Hematopoietic multipotent progenitor cell treated with erythropoietin and hydrocortisone succinate and interleukin-3 and kit ligand, for 17 days (in vitro differentiated cells): ENCODE data around the gene CCT3.
"Not testable (repeated sequence)": the region's sequence is repeated elsewhere in the genome, so short reads cannot be mapped to it uniquely, and the experiment has no call there.

Experiments used
- DNase-seq: peaks from one replicate; pipeline ENCODE4 v3.0.0-alpha.2; 2015; ENCODE audit warnings: low spot score

The CCT3 gene

DNA sequence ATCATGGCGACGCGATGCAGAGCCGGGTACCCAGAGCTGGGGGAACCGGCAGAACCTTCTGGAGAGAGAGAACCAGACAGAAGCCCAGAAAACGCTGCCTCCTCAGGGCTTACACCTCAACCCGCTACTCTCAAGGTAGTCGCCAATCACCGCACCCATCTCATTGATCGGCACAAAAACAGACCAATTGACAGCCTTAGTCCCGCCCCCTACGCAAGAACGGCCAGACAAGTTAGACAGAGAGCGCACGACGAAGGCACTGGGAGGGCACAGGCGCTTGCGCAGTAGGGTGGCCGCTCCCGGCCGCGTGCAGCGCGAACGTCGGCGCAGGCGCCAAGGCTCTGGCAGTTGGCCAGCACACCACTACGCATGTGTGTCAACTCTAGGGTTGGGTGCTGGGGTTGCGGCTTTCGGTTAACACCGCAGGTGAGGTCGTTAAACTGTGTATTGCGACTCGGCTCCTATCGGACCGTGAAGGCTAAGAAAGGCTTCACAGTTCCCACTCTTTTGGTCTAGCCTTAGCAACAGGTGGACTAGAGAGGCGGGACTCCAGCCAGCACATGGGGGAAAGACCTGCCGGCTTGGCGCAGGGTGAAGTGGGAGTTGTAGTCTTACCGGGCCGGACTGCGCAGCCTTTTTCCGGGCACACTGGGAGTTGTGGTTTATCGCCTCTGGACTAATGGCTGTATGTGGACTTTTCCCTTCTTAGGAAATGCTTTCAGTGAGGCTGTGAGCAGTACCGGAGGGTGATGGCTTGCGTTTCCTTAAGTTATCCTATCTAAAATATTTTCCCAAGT, at the start of gene CCT3, which contains the start of gene TSACC:
Gene CCT3 (minus strand): TSS at position 113 of the 797 bp plus-strand sequence. CDS start 108 bp downstream, at position 5.
Gene TSACC (plus strand): TSS at position 347 of the 797 bp plus-strand sequence. CDS start 1,232 bp downstream, outside the sequence.
- DNase-seq = peak; percentile 100

DNA sequence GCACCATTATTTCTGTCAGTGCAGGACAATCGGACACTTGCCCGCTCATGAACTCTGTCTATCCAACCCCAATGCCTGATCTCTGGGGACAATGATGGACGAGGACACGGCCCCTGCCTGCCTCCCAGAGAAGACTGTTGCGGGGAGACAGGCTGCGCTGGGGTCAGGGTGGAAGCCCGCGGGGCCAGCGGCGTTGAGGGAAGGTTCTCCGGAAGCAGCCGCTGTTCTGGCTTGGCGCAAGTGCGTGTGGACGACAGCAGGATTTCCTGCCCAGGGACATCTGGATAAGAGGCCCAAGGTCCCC, 49.7 kb upstream of the CCT3 start:
- no peak for DNase-seq

DNA sequence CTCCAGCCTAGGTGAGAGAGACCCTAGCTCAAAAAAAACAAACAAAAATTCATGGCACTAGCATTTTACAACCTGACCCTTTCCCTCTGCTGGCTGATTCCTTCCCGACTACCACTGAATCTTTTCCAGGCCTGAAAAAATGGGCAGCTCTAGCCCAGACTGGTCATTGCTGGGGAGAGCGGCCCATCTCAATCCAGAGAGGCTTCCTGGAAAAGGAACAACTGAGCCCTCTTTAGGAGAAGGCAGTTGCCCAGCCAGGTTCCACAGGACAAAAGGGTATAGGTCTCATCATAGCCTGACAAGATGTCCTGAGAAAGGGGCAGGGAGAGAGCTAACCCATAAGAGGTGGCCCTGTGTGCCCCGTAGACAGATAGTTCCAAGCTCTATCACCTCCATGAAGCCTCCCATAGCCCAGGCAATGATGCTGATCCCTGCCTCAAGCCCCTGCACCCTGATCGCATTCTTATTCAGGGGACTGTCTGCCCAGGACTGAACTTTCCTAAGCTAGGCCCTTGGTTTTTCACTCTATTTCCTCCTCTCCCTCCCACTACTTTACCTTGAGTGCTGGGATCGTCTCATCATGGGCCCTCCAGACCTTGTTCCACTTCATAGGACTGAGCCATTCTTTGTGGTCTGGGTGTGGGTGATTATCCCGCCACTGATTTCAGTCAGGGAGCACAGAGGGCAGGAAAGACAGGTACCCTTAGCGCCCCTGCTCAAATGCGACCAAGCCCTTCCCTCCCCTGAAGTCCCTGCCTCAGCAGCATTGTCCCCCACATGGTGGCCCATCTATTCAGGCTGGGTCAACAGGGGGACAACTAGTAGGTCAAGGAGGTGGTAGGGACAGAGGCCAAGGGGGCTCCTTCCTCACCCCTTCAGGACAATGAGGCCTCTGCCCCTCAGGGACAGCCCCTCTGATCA, 49.1 kb upstream of the CCT3 start:
- no peak for DNase-seq

DNA sequence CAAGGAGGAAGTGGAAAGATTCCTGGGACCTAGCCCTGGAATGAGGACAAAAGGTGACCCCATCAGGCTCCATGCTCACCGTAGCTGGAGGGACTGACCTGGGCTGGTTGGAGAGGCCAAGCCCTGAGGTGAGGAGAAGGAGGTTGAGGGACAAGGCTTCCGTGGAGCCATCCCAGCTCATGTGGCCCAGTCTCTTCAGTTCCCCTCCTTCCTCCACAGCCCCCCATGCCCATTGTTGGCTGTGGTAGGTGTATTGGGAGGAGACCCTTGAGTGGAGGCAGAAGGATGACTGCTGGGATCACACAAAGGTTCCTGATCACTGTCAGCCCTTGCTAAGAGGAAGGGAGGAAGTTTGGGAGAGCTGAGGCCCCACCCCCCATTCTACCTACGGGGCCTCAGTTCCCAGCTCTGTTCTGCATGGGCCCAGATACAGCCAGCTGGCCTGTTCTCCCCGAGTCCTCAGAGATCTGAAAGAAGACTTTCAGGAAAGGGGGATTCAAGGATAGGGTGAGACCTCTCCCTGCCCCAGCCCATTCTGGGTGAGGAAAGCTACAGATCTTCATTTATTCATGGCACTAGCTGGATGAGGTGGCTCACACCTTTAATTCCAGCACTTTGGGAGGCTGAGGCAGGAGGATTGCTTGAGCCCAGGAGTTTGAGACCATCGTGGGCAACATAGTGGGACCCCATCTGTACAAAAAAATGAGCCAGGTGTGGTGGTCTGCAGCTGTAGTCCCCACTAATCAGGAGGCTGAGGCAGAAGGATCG, 48.2 kb upstream of the CCT3 start:
- DNase-seq = no peak

DNA sequence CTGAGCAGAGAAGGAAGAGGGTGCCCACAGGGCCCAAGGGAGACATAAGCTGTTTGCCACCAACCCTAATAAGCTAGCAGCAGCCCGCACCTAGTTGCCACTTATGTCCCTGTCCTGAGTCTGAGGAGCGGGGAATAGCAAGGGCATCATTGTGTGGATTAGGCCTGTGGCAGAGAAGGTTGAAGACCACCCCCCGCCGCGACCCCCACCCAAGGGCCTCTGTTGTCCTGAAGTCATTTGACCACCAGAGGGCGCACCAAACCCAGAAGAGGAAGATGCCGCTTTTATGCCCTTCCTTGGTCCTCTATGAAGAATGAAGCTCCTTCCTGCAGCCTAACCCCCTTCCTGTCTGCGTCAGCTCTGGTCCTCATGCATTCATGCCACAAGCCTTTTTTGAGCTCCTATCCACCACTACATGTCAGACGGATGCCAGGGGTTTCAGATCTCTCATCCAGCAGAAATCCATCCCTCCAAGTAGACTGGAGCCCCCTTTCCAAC, 47.5 kb upstream of the CCT3 start:
- peak; percentile 67 for DNase-seq

DNA sequence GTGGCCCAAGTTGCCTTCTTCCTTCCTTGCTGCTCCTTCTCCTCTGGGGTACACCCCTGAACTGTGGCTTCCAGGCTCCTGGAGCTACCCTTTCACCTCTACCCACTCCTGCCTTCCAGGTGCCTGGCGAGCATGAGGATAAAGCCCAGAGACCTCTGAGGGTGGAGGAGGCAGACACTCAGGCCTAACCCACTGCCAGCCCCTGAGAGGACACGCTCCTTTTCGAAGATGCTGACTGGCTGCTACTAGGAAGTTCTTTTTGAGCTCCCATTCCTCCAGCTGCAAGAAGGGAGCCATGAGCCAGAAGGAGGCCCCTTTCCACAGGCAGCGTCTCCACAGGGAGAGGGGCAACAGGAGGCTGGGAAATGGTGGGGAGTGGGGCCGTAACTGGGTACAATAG, 46.6 kb upstream of the CCT3 start:
- no peak for DNase-seq

DNA sequence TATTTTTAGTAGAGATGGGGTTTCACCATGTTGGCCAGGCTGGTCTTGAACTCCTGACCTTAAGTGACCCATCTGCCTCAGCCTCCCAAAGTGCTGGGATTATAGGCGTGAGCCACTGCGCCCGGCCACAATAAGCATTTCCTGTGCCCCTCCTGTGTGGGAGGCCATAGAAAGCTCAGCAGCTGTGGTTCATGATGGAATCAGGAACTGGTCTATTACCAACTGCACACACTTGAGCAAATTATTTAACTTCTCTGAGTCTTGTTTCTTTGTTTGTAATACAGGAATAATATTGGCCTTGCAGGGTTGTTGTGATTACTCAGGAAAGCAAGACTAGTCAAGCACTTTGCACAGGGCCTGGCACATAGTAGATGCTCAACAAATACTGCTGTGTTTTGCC, 45.9 kb upstream of the CCT3 start:
- no peak for DNase-seq

DNA sequence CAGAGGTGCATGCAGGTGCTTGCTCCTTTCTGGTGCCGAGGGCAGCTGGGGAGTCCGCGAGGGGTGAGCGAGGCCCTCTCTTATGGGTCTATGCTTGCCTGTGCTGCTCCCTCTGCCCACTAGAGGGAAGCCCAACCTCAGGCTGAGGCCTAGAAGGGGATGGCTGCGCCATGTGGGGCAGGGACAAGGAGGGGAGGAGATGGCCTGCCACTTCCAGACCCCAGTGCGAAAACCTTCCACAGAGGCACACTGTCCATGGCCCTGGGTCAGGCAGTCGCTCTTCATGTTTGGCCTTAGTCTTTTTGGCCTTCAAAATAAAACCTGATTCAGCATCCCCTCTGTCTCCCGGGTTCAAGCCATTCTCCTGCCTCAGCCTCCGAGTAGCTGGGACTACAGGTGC, 44.9 kb upstream of the CCT3 start:
- peak; percentile 18 for DNase-seq

DNA sequence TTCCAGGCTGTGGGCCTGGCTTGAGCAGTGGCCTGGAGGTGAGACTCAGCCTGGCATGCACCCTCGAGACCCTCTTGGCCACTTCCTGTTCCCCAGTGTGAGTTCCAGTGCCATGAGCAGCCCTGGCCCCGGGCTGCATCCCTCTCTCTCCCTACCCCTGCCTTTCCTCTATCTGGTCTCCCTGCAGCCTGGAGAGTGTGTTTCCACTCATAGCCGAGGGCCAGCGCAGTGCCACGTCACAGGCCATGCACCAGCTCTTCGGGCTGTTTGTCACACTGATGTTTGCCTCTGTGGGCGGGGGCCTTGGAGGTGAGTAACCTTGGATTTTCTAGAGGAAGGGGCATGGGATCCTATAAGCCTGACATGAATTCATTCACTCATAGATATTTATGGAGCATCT, 44.5 kb upstream of the CCT3 start:
- no peak for DNase-seq

DNA sequence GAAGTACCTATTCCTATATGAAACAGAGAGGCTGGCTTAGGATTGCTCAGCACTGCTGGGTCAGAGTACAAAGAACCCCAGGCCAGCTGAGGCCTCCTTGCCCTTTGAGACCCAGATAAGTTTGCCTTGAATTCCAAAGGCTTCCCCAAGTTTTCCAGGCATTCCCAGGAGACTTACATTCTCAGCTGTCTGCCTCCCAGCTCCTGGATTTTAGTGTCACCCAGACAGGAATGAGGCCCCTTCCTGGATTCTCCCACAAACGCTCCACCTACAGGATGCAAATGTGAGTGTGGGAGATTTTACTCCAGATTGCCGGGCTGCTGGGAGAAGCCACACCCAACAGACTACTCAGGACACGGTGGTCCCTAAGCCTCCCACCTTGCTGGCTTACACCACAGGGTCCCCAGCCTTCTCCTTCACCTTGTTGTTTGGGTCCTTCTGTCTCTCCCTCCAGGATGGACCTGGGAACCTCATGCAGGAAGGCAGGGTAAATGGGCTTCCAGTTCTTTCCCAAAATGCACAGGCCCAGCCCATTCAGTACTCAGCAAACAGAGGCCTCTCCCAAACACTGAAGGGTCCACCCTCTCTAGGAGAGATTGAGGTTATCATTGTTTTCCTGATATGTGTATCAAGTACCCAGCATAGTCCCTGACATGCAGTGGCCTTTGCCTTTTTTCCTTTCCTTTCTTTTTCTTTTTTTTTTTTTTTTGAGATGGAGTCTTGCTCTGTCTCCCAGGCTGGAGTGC, 41.5 kb upstream of the CCT3 start:
- DNase-seq = no peak

DNA sequence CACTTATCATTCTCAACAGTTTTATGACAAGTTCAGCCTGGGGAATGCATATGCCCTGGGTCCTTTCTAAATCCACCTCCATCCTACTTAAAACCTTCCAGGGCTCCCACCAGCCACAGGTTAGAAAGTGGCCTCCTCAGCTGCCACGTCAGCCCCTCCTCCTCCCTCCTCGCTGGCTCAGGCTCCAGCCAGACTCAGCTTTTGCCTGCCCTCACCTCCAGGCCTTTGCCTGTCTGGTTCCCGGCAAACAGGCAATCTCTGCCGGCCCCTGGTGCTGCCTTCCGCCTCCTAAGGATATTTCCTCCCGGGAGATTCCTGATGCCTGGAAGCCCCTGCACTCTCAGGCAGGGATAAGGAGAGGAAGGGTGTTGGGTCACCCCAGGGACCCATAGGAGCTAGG, 40.5 kb upstream of the CCT3 start:
- DNase-seq = no peak

DNA sequence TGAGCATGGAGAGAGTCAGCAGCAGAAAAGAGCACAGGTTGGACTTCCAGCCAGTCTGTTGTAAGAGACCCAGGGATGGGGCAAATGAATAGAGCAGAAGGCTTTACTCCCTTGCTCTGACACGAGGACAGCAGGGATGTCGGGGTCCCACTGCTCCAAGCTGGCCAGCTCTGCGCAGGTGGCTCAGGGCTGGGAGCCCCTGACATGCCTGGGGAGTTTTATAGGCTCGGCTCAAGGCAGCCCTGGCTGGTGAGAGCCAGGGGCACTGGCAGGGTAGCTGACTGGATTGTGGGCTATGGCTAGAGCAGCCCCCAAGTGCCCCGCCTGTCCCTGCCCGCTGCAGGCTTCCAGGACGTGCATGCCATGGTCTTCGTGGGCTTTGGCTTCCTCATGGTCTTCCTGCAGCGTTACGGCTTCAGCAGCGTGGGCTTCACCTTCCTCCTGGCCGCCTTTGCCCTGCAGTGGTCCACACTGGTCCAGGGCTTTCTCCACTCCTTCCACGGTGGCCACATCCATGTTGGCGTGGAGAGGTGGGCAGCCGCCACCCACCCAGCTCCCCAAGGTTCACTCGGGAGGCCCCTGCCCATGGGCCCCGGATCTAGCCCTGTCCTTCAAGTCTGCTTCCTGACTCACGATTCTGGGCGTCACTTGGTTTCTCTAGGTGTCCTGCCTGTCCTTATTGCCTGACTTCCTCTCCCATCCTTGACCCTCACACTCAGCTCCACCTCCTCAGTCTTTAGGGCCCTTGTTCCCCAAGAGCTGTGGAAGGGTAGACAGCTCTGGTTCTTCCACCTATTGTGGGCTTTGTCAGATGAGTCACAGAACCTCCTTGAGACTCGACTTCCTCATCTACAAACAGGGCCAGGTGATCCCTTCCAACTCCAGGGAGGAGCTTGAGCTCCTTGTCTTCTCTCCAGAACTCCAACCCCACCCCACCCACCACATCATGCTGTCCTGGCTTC, 39.1 kb upstream of the CCT3 start:
- no peak for DNase-seq

DNA sequence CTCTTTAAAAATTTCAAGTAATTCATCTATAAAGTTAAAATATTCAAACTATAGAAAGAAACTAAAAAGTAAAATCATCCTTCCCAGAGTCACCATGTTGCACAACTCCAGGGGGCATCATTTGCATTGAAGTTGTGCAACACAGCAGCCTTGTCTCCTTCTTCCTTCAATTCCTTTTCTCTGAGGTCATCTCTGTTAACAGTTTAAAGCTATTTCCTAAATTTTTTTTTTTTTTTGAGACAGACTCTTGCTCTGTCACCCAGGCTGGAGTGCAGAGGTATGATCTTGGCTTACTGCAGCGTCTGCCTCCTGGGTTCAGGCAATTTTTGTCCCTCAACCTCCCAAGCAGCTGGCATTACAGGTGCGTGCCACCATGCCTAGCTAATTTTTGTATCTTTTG, 38.1 kb upstream of the CCT3 start:
- no peak for DNase-seq

DNA sequence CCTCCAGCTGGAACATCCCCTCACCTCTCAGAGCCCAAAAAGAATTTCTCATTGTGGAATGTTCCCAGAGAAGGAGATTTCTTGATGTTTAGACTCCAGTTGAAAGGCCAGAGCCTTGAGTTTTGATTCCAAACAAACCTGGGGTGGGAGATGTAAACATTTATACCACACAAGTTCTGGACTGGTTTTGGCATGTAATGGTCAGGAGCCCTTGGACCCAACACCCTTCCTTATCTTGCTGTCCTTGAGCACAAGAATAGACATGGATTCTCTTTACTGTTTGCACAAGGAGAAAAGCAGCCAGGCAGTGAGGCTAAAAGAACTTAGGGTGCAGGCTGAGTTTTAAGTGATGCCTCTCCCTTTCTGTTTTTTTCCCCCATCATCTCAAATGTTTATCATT, 35.5 kb upstream of the CCT3 start:
- DNase-seq = no peak

DNA sequence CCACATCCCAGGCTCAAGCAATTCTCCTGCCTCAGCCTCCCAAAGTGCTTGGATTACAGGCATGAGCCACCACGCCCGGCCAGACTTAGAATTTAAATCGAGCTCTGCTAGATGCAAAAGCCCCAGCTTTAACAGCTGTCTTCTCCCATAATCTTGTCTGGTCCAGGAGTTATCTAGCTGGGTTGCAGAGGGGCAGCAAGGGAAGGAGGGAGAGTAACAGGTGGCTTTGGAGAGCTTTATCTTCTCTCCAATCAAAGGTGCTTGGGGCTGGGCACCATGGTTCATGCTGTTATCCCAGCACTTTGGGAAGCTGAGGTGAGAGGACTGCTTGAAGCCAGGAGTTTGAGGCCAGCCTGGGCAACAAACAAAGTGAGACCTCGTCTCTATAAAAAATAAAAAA, 34.8 kb upstream of the CCT3 start:
- DNase-seq = no peak

DNA sequence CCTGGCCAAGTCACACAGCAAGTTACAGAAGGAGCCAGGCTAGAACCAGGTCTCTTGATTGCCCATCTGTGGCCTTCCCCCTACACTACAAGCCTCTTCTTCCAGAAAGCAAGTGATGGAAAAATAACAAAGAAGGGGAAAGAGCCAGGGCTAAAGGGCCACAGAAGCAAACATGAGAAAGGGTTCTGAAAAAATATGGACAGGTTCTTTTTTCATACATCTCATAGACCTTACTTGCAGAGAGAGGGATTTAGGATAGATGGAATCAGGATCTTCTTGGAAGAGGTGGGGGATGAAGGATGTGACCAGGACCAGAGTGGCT, 34.1 kb upstream of the CCT3 start:
- DNase-seq = no peak

DNA sequence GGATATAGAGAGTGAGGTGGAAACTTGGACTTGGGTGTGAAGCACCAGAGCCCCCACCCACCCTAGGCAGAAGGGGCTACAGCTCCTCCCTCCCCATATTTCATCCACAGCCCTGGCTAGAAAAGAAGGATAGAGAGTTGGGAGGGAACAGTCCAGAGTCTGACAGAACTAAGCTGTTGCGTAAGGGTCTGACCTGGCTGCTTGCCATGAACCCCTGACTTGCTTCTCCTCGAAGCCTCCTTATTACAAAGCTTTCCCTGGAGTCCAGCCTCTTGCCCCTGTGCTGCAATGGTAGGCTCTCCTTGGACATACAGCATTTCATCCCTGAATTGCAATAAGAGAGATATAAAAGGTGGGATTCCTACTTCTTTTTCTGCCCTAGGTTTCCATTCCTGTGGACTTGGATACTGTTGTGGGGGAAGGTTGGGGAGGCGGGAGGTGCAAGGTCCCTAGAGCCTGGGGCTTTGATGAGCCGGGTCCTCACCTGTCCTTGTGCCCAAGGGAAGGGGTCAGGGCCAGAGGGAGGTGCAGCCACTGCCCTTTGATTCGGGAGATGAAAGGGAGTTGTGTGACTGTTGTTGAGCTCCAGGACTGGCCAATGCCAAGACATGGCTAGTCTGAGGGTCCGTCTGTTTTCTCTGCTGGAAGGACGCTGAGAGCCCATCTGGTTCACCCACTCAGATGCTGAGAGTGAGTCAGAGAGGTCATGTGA, 33.6 kb upstream of the CCT3 start:
- DNase-seq = no peak

DNA sequence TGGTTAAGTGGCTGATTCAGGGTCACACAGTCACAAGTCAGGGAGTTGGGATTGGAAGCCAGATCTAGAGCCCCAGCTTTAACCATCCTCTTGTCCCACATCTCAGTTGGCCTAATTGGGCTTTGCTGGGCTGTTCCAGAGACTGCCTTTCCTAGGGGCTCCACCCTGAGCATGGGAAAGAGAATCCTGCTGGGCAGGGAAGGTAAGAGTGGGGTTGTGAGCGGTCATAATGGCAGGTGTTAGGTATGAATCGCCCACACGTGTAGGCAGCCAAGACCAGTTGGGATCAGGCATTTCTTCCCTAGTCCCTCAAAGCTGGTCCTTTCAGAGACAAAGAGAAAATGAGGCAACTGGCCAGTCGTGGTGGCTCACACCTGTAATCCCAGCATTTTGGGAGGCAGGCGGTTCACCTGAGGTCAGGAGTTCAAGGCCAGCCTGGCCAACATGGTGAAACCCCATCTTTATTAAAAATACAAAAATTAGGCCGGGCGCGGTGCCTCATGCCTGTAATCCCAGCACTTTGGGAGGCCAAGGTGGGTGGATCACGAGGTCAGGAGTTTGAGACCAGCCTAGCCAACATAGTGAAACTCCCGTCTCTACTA, 31.7 kb upstream of the CCT3 start:
- DNase-seq = not testable (repeated sequence)

DNA sequence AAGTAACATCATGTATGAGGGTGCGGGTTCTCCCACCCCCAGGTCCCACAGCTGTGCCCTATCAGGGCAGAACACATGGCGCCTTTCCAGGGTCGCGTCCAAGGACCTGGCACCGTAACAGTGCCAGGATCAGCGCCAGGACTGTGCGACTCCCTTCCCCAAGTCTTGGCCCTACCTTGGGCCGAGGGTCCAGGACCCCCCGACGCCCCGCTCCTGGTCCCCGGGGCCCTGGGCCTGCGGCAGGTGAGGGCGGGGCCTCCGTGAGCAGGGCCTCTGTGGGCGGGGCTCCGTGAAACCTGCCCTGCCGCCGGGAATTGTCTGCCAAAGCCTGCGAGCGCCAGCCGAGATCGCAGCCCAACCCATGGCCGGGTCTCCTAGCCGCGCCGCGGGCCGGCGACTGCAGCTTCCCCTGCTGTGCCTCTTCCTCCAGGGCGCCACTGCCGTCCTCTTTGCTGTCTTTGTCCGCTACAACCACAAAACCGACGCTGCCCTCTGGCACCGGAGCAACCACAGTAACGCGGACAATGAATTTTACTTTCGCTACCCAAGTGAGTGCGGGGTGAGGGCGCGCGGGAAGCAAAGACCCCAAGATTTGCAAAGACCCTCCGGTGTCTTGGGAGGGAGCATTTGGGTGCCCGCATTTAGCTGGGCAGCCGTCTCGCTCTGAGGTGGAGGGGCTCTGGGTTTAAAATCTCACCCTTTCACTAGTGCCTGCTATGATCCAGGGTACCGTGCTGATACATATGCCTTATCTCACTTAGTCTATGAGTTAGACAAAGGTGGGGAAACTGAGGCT, 31.0 kb upstream of the CCT3 start, which contains the start of gene RHBG:
Gene RHBG (plus strand): TSS at position 323 of the 796 bp plus-strand sequence. CDS start 39 bp downstream, at position 362.
- no peak for DNase-seq
